Measurements from ENCODE around the gene KRTAP1-3. TPM values are rescaled to one million over a fixed set of nuclear protein-coding genes. Genes with fewer than 3 reads are reported as not detected.
"Not testable (repeated sequence)": the region's sequence is repeated elsewhere in the genome, so short reads cannot be mapped to it uniquely, and the experiment has no call there.

Gene KRTAP1-3
- total RNA-seq = not detected

- not testable (repeated sequence) for H3K27me3 Mint-ChIP-seq, H3K9me3 Mint-ChIP-seq, H3K27ac Mint-ChIP-seq
These were observed at the start of gene KRTAP1-3 for GRCh38 chr17:41034346-41034935. Gene KRTAP1-3, minus strand, starts transcription at chr17:41034874. Its CDS starts 53 bp downstream, at chr17:41034821.

GRCh38 chr17:41084100-41084856, 49.6 kb upstream of the KRTAP1-3 start, which contains the start of gene KRTAP4-7:
Gene KRTAP4-7, plus strand, starts transcription at chr17:41084150. Its CDS starts 57 bp downstream, at chr17:41084207.
- H3K27me3 Mint-ChIP-seq, H3K4me1 Mint-ChIP-seq, H3K9me3 Mint-ChIP-seq, H3K4me3 Mint-ChIP-seq, H3K27ac Mint-ChIP-seq, DNase-seq, H3K36me3 Mint-ChIP-seq: not testable (repeated sequence)

More at GRCh38 chr17:41034346-41034935, at the start of gene KRTAP1-3:
- not testable (repeated sequence) for H3K4me3 Mint-ChIP-seq, H3K36me3 Mint-ChIP-seq, DNase-seq, H3K4me1 Mint-ChIP-seq

- not testable (repeated sequence) for DNase-seq, H3K27me3 Mint-ChIP-seq, H3K36me3 Mint-ChIP-seq, H3K4me3 Mint-ChIP-seq, H3K27ac Mint-ChIP-seq, H3K4me1 Mint-ChIP-seq, H3K9me3 Mint-ChIP-seq
These were observed 48.8 kb upstream of the KRTAP1-3 start for GRCh38 chr17:41083427-41083826.

GRCh38 chr17:41082626-41083025, 48.0 kb upstream of the KRTAP1-3 start:
- Mint-ChIP-seq H3K9me3 (no peaks in the 10 kb centered on the region), H3K27ac (no peak overlapping the region), H3K36me3 (no peaks in the 10 kb centered on the region), H3K4me3 (no peak overlapping the region), H3K4me1 (no peaks in the 10 kb centered on the region), H3K27me3 (peaks cover 2% of the 10 kb centered on the region)
- no peak for DNase-seq

GRCh38 chr17:41076788-41077187, 42.1 kb upstream of the KRTAP1-3 start:
- Mint-ChIP-seq H3K36me3 (no peaks in the 10 kb centered on the region), H3K27ac (no peak overlapping the region), H3K9me3 (no peaks in the 10 kb centered on the region), H3K4me1 (no peaks in the 10 kb centered on the region), H3K27me3 (peaks cover 15% of the 10 kb centered on the region), H3K4me3 (no peak overlapping the region)
- DNase-seq = no peak

GRCh38 chr17:41073676-41074075, 39.0 kb upstream of the KRTAP1-3 start:
- peaks cover 2% of the 10 kb centered on the region for H3K4me1 Mint-ChIP-seq
- H3K9me3 Mint-ChIP-seq = no peaks in the 10 kb centered on the region
- H3K36me3 Mint-ChIP-seq = no peaks in the 10 kb centered on the region
- H3K27me3 Mint-ChIP-seq = peaks cover 15% of the 10 kb centered on the region
- no peak overlapping the region for H3K27ac Mint-ChIP-seq
- H3K4me3 Mint-ChIP-seq = no peak overlapping the region
- no peak for DNase-seq

GRCh38 chr17:41071606-41072360, 37.1 kb upstream of the KRTAP1-3 start:
- H3K27ac Mint-ChIP-seq = no peak overlapping the region
- DNase-seq = no peak
- no peak overlapping the region for H3K4me3 Mint-ChIP-seq
- H3K36me3 Mint-ChIP-seq = no peaks in the 10 kb centered on the region
- H3K27me3 Mint-ChIP-seq = peaks cover 11% of the 10 kb centered on the region
- H3K4me1 Mint-ChIP-seq = peaks cover 2% of the 10 kb centered on the region
- H3K9me3 Mint-ChIP-seq = no peaks in the 10 kb centered on the region

GRCh38 chr17:41069031-41069430, 34.4 kb upstream of the KRTAP1-3 start:
- DNase-seq = no peak
- Mint-ChIP-seq H3K9me3 (no peaks in the 10 kb centered on the region), H3K36me3 (no peaks in the 10 kb centered on the region), H3K27me3 (no peaks in the 10 kb centered on the region), H3K4me3 (no peak overlapping the region), H3K27ac (no peak overlapping the region), H3K4me1 (peaks cover 2% of the 10 kb centered on the region)

- Mint-ChIP-seq H3K4me1 (peaks cover 2% of the 10 kb centered on the region), H3K27me3 (no peaks in the 10 kb centered on the region), H3K9me3 (no peaks in the 10 kb centered on the region), H3K27ac (no peak overlapping the region), H3K36me3 (no peaks in the 10 kb centered on the region), H3K4me3 (no peak overlapping the region)
- DNase-seq = no peak
These were observed 32.6 kb upstream of the KRTAP1-3 start for GRCh38 chr17:41067281-41067680.

- Mint-ChIP-seq H3K4me1 (peaks cover 2% of the 10 kb centered on the region), H3K27ac (no peak within 1 kb of the TSS), H3K4me3 (no peak within 1 kb of the TSS), H3K9me3 (no peaks in the 10 kb centered on the region), H3K27me3 (peaks cover 4% of the 10 kb centered on the region), H3K36me3 (no peaks in the 10 kb centered on the region)
- no peak for DNase-seq
These were observed 31.4 kb upstream of the KRTAP1-3 start, which contains the start of gene KRTAP2-4 for GRCh38 chr17:41065829-41066624. Gene KRTAP2-4, minus strand, starts transcription at chr17:41065879. Its CDS starts 34 bp downstream, at chr17:41065845.

- H3K36me3 Mint-ChIP-seq, H3K4me3 Mint-ChIP-seq, H3K4me1 Mint-ChIP-seq, H3K9me3 Mint-ChIP-seq, DNase-seq, H3K27ac Mint-ChIP-seq: not testable (repeated sequence)
- H3K27me3 Mint-ChIP-seq = peaks cover 13% of the 10 kb centered on the region
These were observed 30.5 kb upstream of the KRTAP1-3 start for GRCh38 chr17:41065016-41065689.

GRCh38 chr17:41064301-41064700, 29.6 kb upstream of the KRTAP1-3 start:
- H3K27me3 Mint-ChIP-seq = peaks cover 17% of the 10 kb centered on the region
- H3K9me3 Mint-ChIP-seq = no peaks in the 10 kb centered on the region
- DNase-seq = no peak
- H3K4me1 Mint-ChIP-seq = peaks cover 2% of the 10 kb centered on the region
- H3K36me3 Mint-ChIP-seq = no peaks in the 10 kb centered on the region
- no peak overlapping the region for H3K4me3 Mint-ChIP-seq
- no peak overlapping the region for H3K27ac Mint-ChIP-seq

- no peak overlapping the region for H3K4me3 Mint-ChIP-seq
- no peaks in the 10 kb centered on the region for H3K9me3 Mint-ChIP-seq
- no peak for DNase-seq
- no peak overlapping the region for H3K27ac Mint-ChIP-seq
- peaks cover 21% of the 10 kb centered on the region for H3K27me3 Mint-ChIP-seq
- H3K4me1 Mint-ChIP-seq = no peaks in the 10 kb centered on the region
- no peaks in the 10 kb centered on the region for H3K36me3 Mint-ChIP-seq
These were observed 28.8 kb upstream of the KRTAP1-3 start for GRCh38 chr17:41063449-41063848.

- H3K9me3 Mint-ChIP-seq = no peaks in the 10 kb centered on the region
- H3K4me1 Mint-ChIP-seq = no peaks in the 10 kb centered on the region
- no peak for DNase-seq
- peaks cover 30% of the 10 kb centered on the region for H3K27me3 Mint-ChIP-seq
- no peak overlapping the region for H3K27ac Mint-ChIP-seq
- no peak overlapping the region for H3K4me3 Mint-ChIP-seq
- no peaks in the 10 kb centered on the region for H3K36me3 Mint-ChIP-seq
These were observed 27.3 kb upstream of the KRTAP1-3 start for GRCh38 chr17:41061964-41062363.

Data from activated naive CD8-positive, alpha-beta T cell treated with anti-CD3 and anti-CD28 coated beads for 36 hours (primary cell).